ENCODE data around the gene GPR68. TPM values are rescaled to one million over a fixed set of nuclear protein-coding genes. Genes with fewer than 3 reads are reported as not detected.
A peak's percentile ranks its signal among the peaks of the same experiment; 100 is the strongest.

The GPR68 gene
- polyA plus RNA-seq, 2 of the 4 experiments (the other 2 are of a cell fraction), result 0.09 TPM

DNA sequence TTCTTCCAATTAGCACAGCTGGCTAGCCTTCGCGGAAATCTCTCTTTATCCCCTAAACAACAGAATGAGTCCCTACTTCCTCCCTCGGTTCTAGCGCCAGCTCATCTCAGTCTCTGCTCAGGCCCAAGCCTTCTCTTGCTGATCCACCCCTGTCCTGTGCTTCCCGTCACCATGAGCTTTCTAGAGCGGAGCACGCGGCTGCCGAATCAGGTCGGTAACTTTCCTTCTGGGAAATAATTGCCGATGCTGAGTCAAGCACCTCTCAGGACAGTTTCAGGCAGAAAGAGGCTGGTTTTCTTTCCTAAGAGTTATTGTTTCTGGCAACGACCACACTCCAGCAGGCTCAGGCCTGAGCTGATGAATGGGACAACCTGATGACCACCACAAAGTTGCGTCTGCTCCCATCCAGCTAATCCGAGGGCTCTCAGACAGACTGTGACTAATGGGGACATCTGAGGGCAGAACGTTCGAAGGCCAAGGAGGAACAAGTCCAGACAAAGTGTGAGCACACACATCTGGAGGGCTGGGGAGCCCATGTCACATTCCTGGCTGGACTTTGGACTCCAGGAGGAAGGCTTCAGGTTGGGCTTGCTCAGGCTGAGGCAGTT lies 13.6 kb upstream of the GPR68 start:
- Histone ChIP-seq H3K4me3 (no peak overlapping the region), H3K9me3 (no peaks in the 10 kb centered on the region), H3K4me2 (no peak overlapping the region), H3K27ac (no peak overlapping the region), H3K4me1 (0 out of 3 replicates have a peak, but pooled peaks cover 2% of the 10 kb centered on the region)
- WGBS (ENCODE audit: missing lambda C conversion rate), result 87% methylated on average over 15 of the region's 16 CpGs
- no peak for FAIRE-seq
- POLR2A ChIA-PET, result no interaction called here
- peak in 1 of 2 experiments; percentile 20 for DNase-seq (ENCODE audit: low read depth in 1 of 2, low spot score in 1 of 2)
- CTCF ChIA-PET, result interaction anchor here (1.4 kb wide), 1 partner anchor 12 kb away, joined by 4 read pairs; no protein-coding TSS in a partner anchor
- ATAC-seq, result no peak; a peak in 1 of 6 replicates
- TF ChIP-seq FOSL2 (IDR thresholded peaks at IDR 0.05), result no peak
- no peak for TF ChIP-seq FOSL2 (CRISPR knock-in tag; IDR thresholded peaks at IDR 0.05)
- no peak for TF ChIP-seq FOSB (CRISPR knock-in tag; IDR thresholded peaks at IDR 0.05)
- no peak for TF ChIP-seq BHLHE40 (IDR thresholded peaks at IDR 0.05; ENCODE audit: low read depth, low read length)
- no peak for TF ChIP-seq MAFK (IDR thresholded peaks at IDR 0.05; ENCODE audit: partially characterized antibody)
- TF ChIP-seq, protein P1, sequence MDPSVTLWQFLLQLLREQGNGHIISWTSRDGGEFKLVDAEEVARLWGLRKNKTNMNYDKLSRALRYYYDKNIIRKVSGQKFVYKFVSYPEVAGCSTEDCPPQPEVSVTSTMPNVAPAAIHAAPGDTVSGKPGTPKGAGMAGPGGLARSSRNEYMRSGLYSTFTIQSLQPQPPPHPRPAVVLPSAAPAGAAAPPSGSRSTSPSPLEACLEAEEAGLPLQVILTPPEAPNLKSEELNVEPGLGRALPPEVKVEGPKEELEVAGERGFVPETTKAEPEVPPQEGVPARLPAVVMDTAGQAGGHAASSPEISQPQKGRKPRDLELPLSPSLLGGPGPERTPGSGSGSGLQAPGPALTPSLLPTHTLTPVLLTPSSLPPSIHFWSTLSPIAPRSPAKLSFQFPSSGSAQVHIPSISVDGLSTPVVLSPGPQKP (IDR thresholded peaks at IDR 0.05; ENCODE audit: low read depth, low read length), result no peak

DNA sequence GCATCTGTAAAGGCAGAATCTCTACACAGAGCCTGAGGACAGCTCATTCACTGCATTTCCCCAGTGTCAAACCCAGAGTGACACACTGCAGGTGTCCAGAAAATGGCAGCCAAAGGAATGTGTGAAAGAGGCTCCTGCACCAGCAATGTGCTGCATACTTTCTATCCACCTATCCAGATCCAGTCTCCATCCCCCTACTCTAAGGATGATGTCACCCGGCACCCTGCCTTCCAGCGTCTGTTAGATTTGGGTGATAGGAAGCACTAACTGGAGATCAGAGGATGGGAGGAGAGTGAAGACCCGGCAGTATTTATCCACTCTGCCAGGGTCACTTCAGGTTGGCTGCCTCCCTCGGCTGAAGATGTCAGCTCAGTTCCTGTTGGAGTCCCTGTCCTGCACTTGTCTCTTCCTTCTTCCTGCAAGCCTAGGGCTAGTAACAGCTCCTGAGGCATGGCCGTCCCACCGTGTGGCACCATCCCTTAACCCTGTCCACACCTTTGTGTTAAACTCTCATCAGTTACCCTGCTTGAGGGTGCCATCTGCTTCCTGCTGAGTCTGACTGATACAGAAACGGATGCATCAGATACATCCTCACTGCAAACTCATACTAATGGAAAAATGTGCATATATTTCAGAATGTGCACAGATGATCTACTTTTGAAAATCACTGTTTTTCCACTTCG lies 13.0 kb upstream of the GPR68 start:
- CTCF ChIA-PET, result interaction anchor here (1.1 to 1.4 kb wide), 3 partner anchors 12 to 80 kb away, joined by 3 to 4 read pairs (median 4); no protein-coding TSS in a partner anchor

GRCh38 chr14:91256661-91257060 lies 12.2 kb upstream of the GPR68 start:
- FAIRE-seq (no peak), DNase-seq (ENCODE audit: low read depth in 1 of 2, low spot score in 1 of 2) (no peak), ATAC-seq (no peak)
- Histone ChIP-seq H3K4me3 (no peak overlapping the region), H3K4me1 (peaks cover 6% of the 10 kb centered on the region; the same call in 1 of the 3 replicates), H3K9me3 (no peaks in the 10 kb centered on the region), H3K4me2 (no peak overlapping the region), H3K27ac (no peak overlapping the region)
- ChIA-PET CTCF (interaction anchor here (1.1 to 1.5 kb wide), 4 partner anchors 12 to 83 kb away, joined by 3 to 4 read pairs (median 4); no protein-coding TSS in a partner anchor), POLR2A (no interaction called here)
- TF ChIP-seq JUNB (IDR thresholded peaks at IDR 0.05), result no peak
- no peak for TF ChIP-seq MAZ (IDR thresholded peaks at IDR 0.05; ENCODE audit: borderline replicate concordance, low read depth, low read length)
- TF ChIP-seq ESRRA (IDR thresholded peaks at IDR 0.05; ENCODE audit: borderline replicate concordance, low read length), result no peak
- WGBS (ENCODE audit: missing lambda C conversion rate), result 86% methylated on average over 1 of the region's 1 CpG

More for the DNA sequence above, 13.0 kb upstream of the GPR68 start:
- H3K4me1 ChIP-seq, result peaks cover 6% of the 10 kb centered on the region; the same call in 1 of the 3 replicates
- H3K27ac ChIP-seq, result no peak overlapping the region
- ATAC-seq (no peak), FAIRE-seq (no peak), DNase-seq (ENCODE audit: low read depth in 1 of 2, low spot score in 1 of 2) (peak in 1 of 2 experiments; percentile 10)
- no peak overlapping the region for H3K4me3 ChIP-seq
- no peaks in the 10 kb centered on the region for H3K9me3 ChIP-seq
- no peak overlapping the region for H3K4me2 ChIP-seq
- POLR2A ChIA-PET, result no interaction called here
- WGBS (ENCODE audit: missing lambda C conversion rate), result 61% methylated on average over 8 of the region's 8 CpGs
- TF ChIP-seq CBX2 (IDR thresholded peaks at IDR 0.05; ENCODE audit: borderline replicate concordance, low read depth) (no peak), HOXA7 (CRISPR knock-in tag; IDR thresholded peaks at IDR 0.05) (no peak), ZNF302 (CRISPR knock-in tag; IDR thresholded peaks at IDR 0.05) (no peak), MAZ (IDR thresholded peaks at IDR 0.05; ENCODE audit: borderline replicate concordance, low read depth, low read length) (no peak), PHF8 (IDR thresholded peaks at IDR 0.05; ENCODE audit: borderline replicate concordance, low read depth) (no peak), SREBF2 (IDR thresholded peaks at IDR 0.05) (no peak)
- TF ChIP-seq, protein P2, sequence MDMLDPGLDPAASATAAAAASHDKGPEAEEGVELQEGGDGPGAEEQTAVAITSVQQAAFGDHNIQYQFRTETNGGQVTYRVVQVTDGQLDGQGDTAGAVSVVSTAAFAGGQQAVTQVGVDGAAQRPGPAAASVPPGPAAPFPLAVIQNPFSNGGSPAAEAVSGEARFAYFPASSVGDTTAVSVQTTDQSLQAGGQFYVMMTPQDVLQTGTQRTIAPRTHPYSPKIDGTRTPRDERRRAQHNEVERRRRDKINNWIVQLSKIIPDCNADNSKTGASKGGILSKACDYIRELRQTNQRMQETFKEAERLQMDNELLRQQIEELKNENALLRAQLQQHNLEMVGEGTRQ (IDR thresholded peaks at IDR 0.05), result no peak
